ENCODE data around the gene STK33. TPM values are rescaled to one million over a fixed set of nuclear protein-coding genes. Genes with fewer than 3 reads are reported as not detected.
"Not testable (repeated sequence)": the region's sequence is repeated elsewhere in the genome, so short reads cannot be mapped to it uniquely, and the experiment has no call there.

Gene STK33
- total RNA-seq, 2 donors from 2014 or later, result 7.3 to 14.8 TPM

DNA sequence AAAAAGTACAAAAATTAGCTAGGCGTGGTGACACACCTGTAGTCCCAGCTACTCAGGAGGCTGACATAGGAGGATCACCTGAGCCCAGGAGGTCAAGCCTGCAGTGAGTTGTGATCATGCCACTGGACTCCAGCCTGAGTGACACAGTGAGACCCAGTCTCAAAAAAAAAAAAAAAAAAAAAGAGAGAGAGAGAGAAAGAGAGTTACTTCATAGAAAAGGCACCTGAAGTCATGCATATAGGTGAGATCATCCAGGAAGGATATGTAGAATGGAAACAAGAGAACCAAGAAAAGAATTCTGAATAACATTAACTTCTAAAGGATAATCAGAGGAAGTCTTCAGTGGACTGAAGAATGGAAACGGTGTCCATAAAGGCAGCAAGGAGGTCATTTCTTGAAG lies 106.8 kb downstream of the STK33 start:
- Histone ChIP-seq H3K27ac (no peak overlapping the region), H3K4me3 (no peak overlapping the region), H3K36me3 (replicated peaks in 1 of 2; ENCODE audit: insufficient read depth in 1 of 2, low read depth in 2 of 2) (no peaks in the 10 kb centered on the region), H3K4me1 (no peaks in the 10 kb centered on the region), H3K9me3 (peaks cover 0 to 4% (median 0%) of the 10 kb centered on the region in 3 donors), H3K27me3 (no peaks in the 10 kb centered on the region)
- WGBS, 2 donors, result 88 to 90% methylated on average over 2 of the region's 2 CpGs
- intact Hi-C loops (cut with DNase I), result no loop called here
- TF ChIP-seq, protein P1, sequence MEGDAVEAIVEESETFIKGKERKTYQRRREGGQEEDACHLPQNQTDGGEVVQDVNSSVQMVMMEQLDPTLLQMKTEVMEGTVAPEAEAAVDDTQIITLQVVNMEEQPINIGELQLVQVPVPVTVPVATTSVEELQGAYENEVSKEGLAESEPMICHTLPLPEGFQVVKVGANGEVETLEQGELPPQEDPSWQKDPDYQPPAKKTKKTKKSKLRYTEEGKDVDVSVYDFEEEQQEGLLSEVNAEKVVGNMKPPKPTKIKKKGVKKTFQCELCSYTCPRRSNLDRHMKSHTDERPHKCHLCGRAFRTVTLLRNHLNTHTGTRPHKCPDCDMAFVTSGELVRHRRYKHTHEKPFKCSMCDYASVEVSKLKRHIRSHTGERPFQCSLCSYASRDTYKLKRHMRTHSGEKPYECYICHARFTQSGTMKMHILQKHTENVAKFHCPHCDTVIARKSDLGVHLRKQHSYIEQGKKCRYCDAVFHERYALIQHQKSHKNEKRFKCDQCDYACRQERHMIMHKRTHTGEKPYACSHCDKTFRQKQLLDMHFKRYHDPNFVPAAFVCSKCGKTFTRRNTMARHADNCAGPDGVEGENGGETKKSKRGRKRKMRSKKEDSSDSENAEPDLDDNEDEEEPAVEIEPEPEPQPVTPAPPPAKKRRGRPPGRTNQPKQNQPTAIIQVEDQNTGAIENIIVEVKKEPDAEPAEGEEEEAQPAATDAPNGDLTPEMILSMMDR (IDR thresholded peaks at IDR 0.05), result no peak
- no peak for TF ChIP-seq POLR2A (IDR thresholded peaks at IDR 0.05)
- ATAC-seq, result no peak
- DNase-seq, result no peak

DNA sequence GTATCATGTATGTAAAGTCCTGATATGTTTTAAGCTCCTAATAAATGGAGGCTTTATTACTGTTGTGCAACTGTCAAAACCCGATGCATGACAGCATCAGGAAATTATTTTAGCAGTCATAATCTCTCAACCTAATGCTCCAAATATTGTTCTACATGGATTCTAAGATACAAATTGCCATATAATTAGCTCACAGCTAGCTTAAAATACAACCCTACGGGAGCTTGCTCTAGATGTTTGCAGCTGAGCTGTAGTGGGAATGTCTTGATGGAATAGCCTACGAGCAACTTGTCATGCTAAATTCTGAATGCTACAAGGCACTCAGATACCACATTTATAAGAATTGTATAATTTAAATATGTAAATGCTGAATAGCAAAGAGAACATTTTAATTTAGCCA lies 109.8 kb downstream of the STK33 start:
- no peak overlapping the region for H3K27ac ChIP-seq
- WGBS, 2 donors, result 68 to 81% methylated on average over 3 of the region's 3 CpGs
- no peaks in the 10 kb centered on the region for H3K27me3 ChIP-seq
- no peaks in the 10 kb centered on the region for H3K4me1 ChIP-seq
- TF ChIP-seq POLR2A (IDR thresholded peaks at IDR 0.05), result no peak
- TF ChIP-seq, protein P1 (IDR thresholded peaks at IDR 0.05), result no peak
- no peaks in the 10 kb centered on the region for H3K9me3 ChIP-seq
- H3K36me3 ChIP-seq (replicated peaks in 1 of 2; ENCODE audit: insufficient read depth in 1 of 2, low read depth in 2 of 2), result no peaks in the 10 kb centered on the region
- no peak overlapping the region for H3K4me3 ChIP-seq
- intact Hi-C loops (cut with DNase I), result no loop called here
- DNase-seq (no peak), ATAC-seq (no peak)

DNA sequence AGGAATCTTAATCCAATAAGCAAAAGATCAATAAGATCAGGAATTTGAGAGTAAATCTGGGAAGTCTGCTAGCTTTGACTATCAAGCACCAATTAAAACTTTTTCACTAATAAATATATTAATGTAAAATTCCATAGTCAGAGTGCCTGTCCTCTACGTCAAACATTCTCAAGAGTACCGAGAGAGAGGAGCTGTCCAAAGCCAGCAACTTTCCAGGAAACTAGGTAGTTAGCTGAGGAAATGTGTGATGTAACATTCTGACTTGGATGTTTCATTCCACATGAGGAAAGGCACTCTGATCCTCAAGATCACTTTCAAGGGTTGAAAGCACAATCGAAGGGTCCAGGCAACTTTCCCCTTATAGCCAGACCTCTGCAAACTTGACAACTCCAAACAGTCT lies 113.2 kb downstream of the STK33 start:
- intact Hi-C loops (cut with DNase I), result no loop called here
- no peak overlapping the region for H3K4me3 ChIP-seq
- no peaks in the 10 kb centered on the region for H3K27me3 ChIP-seq
- H3K4me1 ChIP-seq, result no peaks in the 10 kb centered on the region
- 83 to 89% methylated on average over 3 of the region's 3 CpGs for WGBS, 2 donors
- TF ChIP-seq, protein P1 (IDR thresholded peaks at IDR 0.05), result no peak
- no peaks in the 10 kb centered on the region for H3K36me3 ChIP-seq (replicated peaks in 1 of 2; ENCODE audit: insufficient read depth in 1 of 2, low read depth in 2 of 2)
- H3K27ac ChIP-seq, result no peak overlapping the region
- no peaks in the 10 kb centered on the region for H3K9me3 ChIP-seq
- no peak for ATAC-seq
- DNase-seq, result no peak

DNA sequence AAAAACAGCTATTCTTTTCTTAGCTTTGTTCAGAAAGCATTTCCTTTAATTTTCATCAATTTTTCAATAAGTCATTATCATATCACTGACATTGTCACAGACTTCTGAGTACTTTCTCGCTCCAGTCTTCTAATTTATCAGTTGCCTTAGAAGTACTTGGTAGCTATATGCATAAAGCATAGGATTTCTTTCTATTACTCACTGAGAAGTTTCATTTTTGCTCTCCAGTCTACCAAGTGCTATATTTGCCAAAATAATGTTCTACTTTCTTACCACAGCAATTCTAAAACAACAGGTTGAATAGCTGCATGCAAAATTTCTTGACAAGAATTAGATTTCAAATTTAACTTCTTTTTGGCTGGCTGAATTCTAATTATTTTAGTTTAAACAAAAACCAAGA lies 116.3 kb downstream of the STK33 start:
- Histone ChIP-seq H3K36me3 (replicated peaks in 1 of 2; ENCODE audit: insufficient read depth in 1 of 2, low read depth in 2 of 2) (no peaks in the 10 kb centered on the region), H3K9me3 (no peaks in the 10 kb centered on the region), H3K4me1 (no peaks in the 10 kb centered on the region), H3K4me3 (no peak overlapping the region), H3K27me3 (no peaks in the 10 kb centered on the region), H3K27ac (no peak overlapping the region)
- TF ChIP-seq, protein P1 (IDR thresholded peaks at IDR 0.05), result no peak
- TF ChIP-seq POLR2A (IDR thresholded peaks at IDR 0.05), result no peak
- ATAC-seq (no peak), DNase-seq (no peak)
- intact Hi-C loops (cut with DNase I), result no loop called here
- WGBS, 2 donors, result 63 to 81% methylated on average over 1 of the region's 1 CpG

DNA sequence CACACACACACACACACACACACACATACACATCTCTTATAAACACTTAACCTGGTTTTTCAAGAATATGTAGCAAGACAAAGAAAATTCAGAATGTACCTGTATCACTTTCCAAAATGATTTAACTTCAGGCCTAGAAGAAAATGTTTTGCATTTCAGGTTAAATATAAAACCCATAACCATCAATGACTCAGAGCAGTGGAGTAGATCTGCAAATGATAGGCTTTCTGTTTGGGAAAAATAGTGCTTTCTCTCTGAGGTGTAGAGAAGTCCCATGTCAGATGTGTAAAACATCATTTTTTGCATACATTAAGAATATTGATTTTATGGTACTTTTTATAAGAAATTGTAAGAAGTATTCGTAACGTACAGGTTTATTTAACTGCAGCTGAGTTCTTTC lies 116.9 kb downstream of the STK33 start:
- Histone ChIP-seq H3K9me3 (no peaks in the 10 kb centered on the region), H3K4me3 (no peak overlapping the region), H3K27ac (no peak overlapping the region), H3K27me3 (no peaks in the 10 kb centered on the region), H3K4me1 (no peaks in the 10 kb centered on the region), H3K36me3 (replicated peaks in 1 of 2; ENCODE audit: insufficient read depth in 1 of 2, low read depth in 2 of 2) (no peaks in the 10 kb centered on the region)
- 89 to 96% methylated on average over 2 of the region's 2 CpGs for WGBS, 2 donors
- ATAC-seq, result no peak
- intact Hi-C loops (cut with DNase I), result no loop called here
- TF ChIP-seq, protein P1 (IDR thresholded peaks at IDR 0.05), result no peak
- TF ChIP-seq POLR2A (IDR thresholded peaks at IDR 0.05), result no peak
- no peak for DNase-seq

DNA sequence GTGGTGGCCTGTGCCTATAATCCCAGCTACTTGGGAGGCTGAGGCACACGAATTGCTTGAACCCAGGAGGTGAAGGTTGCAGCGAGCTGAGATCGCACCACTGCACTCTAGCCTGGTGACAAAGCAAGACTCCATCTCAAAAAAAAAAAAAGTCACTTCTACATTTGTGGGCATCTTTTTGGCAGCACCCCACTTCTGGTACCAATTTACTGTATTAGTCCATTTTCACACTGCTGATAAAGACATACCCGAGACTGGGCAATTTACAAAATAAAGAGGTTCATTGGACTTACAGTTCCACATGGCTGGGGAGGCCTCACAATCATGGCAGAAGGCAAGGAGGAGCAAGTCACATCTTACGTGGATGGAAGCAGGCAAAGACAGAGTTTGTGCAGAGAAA lies 126.2 kb downstream of the STK33 start:
- intact Hi-C loops (cut with DNase I), result not testable (repeated sequence)

DNA sequence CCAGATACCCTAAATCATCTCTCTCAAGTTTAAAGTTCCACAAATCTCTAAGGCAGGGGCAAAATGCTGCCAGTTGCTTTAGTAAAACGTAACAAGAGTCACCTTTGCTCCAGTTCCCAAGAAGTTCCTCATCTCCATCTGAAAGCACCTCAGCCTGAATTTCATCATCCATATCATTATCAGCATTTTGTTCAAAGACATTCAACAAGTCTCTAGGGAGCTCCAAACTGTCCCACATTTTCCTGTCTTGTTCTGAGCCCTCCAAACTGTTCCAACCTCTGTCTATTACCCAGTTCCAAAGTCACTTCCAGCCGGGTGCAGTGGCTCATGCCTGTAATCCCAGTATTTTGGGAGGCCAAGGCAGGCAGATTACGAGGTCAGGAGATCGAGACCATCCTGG lies 126.7 kb downstream of the STK33 start:
- intact Hi-C loops (cut with DNase I), result not testable (repeated sequence)

More for the DNA sequence above, 126.2 kb downstream of the STK33 start:
- not testable (repeated sequence) for H3K4me3 ChIP-seq; H3K27ac ChIP-seq; H3K9me3 ChIP-seq; H3K36me3 ChIP-seq (replicated peaks in 1 of 2; ENCODE audit: insufficient read depth in 1 of 2, low read depth in 2 of 2); H3K4me1 ChIP-seq; DNase-seq; H3K27me3 ChIP-seq; ATAC-seq
- 87 to 90% methylated on average over 5 of the region's 5 CpGs for WGBS, 2 donors

DNA sequence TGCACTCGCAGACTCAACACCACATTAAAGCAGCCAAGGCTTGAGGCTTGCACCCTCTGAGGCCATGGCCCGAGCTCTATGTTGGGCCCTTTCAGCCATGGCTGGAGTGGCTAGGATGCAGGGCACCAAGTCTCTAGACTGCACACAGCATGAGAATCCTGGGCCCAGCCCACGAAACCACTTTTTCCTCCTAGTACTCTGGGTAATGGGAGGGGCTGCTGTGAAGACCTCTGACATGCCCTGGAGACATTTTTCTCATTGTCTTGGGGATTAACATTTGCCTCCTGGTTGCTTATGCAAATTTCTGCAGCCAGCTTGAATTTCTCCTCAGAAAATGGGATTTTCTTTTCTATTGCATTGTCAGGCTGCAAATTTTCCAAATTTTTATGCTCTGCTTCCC lies 127.1 kb downstream of the STK33 start:
- H3K27ac ChIP-seq; H3K4me1 ChIP-seq; DNase-seq; ATAC-seq; H3K36me3 ChIP-seq (replicated peaks in 1 of 2; ENCODE audit: insufficient read depth in 1 of 2, low read depth in 2 of 2); H3K27me3 ChIP-seq; H3K4me3 ChIP-seq; intact Hi-C loops (cut with DNase I); H3K9me3 ChIP-seq: not testable (repeated sequence)
- 98 to 100% methylated on average over 3 of the region's 3 CpGs for WGBS, 2 donors

More for the DNA sequence above, 126.7 kb downstream of the STK33 start:
- not testable (repeated sequence) for H3K4me3 ChIP-seq; H3K9me3 ChIP-seq; H3K27me3 ChIP-seq; DNase-seq; ATAC-seq; H3K36me3 ChIP-seq (replicated peaks in 1 of 2; ENCODE audit: insufficient read depth in 1 of 2, low read depth in 2 of 2); H3K4me1 ChIP-seq; H3K27ac ChIP-seq
- 78 to 89% methylated on average over 4 of the region's 4 CpGs for WGBS, 2 donors

Data from body of pancreas (tissue), 4 donors.